Measurements from ENCODE around the gene CTSF.
"Not testable (repeated sequence)": the region's sequence is repeated elsewhere in the genome, so short reads cannot be mapped to it uniquely, and the experiment has no call there.

The CTSF gene

DNA sequence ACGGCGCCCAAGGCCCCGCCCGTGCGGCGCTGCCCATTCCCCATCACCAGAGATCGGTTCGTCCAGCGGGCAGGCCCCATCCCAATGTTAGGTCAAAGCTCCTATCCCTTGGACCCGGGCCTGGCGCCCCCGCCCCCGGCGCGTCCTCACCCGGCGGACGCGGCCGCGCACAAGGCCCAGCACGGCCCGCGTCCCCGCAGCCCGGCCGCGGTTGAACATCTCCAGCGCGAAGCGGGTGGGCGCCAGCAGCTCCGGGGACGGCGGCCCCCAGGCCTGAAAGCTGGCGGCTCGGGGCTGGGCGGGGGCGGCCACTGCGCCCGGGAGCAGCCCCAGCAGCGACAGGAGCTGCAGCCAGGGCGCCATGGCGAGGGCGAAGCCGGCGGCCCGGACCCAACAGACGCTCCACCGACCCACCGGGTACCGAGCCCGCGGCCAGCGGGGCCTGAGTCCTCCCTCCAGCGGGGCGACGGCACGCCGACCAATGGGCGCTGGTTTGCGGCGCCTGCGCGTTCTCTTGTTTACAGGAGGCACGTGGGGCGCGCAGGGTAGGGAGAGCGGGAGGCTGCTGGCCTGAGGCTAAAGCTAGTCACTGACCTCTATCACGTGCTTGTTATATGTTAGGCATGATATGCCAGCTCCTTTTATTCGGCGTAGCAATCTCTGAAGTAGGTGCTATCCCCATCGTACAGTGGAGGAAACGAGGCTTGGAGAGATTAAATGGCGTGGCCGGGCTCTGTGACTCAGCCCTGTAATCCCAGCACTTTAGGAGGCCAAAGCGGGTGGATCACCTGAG is at the start of gene CTSF:
Gene CTSF (minus strand): TSS at position 483 of the 793 bp plus-strand sequence. CDS start 120 bp downstream, at position 363.
- H3K27ac ChIP-seq = peak within 1 kb of the TSS in 14 of 21 experiments; percentile 1 to 78 (median 42)
- peak within 1 kb of the TSS; percentile 44 to 69 (median 58) for H3K4me3 ChIP-seq

- Histone ChIP-seq H3K27ac (peak overlapping the region; percentile 75 to 98 (median 92)), H3K4me3 (peak overlapping the region; percentile 70 to 96 (median 91))
Measured at GRCh38 chr11:66617155-66617834, 48.9 kb upstream of the CTSF start.

GRCh38 chr11:66616379-66617154 is 48.2 kb upstream of the CTSF start, which contains the start of gene RBM14:
TSS of gene RBM14 (plus strand) at chr11:66616630. CDS start at chr11:66616721, 91 bp downstream.
- H3K27ac ChIP-seq = peak within 1 kb of the TSS; percentile 77 to 98 (median 93)

GRCh38 chr11:66614073-66614472 is 45.7 kb upstream of the CTSF start:
- Histone ChIP-seq H3K27ac (no peak overlapping the region), H3K4me3 (no peak overlapping the region)

More at GRCh38 chr11:66616379-66617154, 48.2 kb upstream of the CTSF start, which contains the start of gene RBM14:
- peak within 1 kb of the TSS; percentile 70 to 96 (median 91) for H3K4me3 ChIP-seq

- Histone ChIP-seq H3K27ac (no peak overlapping the region), H3K4me3 (no peak overlapping the region)
Measured at GRCh38 chr11:66612458-66612857, 44.1 kb upstream of the CTSF start.

- no peak overlapping the region for H3K4me3 ChIP-seq
- H3K27ac ChIP-seq = peak overlapping the region in 1 of 21 experiments; percentile 35
Measured at GRCh38 chr11:66609721-66610617, 41.6 kb upstream of the CTSF start.

DNA sequence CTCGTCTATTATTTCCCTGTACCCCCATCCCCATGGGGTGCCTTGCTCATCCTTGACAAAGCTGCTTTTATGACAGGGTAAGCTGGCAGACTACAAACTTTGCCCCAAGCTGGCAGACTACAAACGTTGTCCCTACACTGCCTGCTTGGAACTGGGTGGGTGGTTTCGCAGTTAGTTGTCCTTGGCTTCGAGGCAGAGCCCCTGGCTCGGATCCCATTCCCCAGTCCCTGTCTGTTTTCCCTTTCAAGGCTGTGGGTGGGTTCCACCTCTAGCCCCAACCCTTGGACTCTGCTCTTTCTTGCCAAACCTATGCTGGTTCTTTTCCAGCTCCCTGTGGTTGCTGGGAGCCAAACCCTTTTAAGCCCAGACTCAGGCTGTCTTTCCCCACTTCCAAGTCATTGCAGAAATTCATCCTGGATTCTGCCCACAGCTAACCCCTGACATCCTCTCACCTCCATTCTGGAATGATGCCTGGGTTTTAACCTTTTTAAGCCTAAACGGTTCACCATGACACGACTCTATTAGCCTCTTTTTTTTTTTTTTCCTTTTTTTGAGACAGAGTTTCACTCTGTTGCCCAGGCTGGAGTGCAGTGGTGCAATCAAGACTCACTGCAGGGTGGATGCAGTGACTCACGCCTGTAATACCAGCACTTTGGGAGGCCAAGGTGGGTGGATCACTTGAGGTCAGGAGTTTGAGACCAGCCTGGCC is 38.9 kb upstream of the CTSF start:
- H3K27ac ChIP-seq = peak overlapping the region in 12 of 21 experiments; percentile 9 to 57 (median 44)
- H3K4me3 ChIP-seq = no peak overlapping the region

DNA sequence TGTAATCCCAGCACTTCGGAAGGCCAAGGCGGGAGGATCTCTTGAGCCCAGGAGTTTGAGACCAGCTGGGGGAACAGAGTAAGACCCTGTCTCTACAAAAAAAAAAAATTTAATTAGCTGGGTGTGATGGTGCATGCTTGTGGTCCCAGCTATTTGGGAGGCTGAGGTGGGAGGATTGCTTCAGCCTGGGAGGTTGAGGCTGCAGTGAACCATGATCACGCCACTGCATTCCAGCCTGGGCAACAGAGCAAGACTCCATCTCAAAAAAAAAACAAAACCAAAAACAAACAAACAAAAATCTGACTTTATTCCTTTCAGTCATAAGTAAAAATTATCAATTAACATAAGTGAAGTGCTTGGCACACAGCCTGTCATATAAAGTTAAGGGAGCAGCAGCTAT is 38.2 kb upstream of the CTSF start:
- peak overlapping the region in 10 of 21 experiments; percentile 11 to 57 (median 44) for H3K27ac ChIP-seq
- H3K4me3 ChIP-seq = not testable (repeated sequence)

- no peak overlapping the region for H3K4me3 ChIP-seq
- H3K27ac ChIP-seq = no peak overlapping the region
Measured at GRCh38 chr11:66604155-66604554, 35.7 kb upstream of the CTSF start.

DNA sequence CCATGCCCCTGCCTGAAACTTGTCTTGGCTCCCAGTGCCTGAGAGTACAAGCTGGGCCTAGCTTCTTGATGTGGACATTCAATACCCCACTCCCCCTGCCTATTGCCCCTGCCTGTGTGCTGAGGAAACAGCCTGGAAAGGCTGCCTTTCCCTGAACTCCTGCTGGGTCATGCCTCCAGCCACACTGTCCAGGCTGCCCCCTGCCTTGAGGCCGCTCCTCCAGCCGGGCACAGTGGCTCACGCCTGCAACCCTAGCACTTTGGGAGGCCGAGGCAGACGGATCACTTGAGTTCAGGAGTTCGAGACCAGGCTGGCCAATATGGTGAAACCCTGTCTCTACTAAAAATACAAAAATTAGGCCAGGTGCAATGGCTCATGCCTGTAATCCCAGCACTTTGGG is 34.7 kb upstream of the CTSF start:
- H3K27ac ChIP-seq = no peak overlapping the region
- H3K4me3 ChIP-seq = no peak overlapping the region

- H3K4me3 ChIP-seq = no peak overlapping the region
- peak overlapping the region in 1 of 21 experiments; percentile 23 for H3K27ac ChIP-seq
Measured at GRCh38 chr11:66600631-66601233, 32.3 kb upstream of the CTSF start.

- no peak overlapping the region for H3K4me3 ChIP-seq
- H3K27ac ChIP-seq = peak overlapping the region in 1 of 21 experiments; percentile 23
Measured at GRCh38 chr11:66600219-66600618, 31.8 kb upstream of the CTSF start.

DNA sequence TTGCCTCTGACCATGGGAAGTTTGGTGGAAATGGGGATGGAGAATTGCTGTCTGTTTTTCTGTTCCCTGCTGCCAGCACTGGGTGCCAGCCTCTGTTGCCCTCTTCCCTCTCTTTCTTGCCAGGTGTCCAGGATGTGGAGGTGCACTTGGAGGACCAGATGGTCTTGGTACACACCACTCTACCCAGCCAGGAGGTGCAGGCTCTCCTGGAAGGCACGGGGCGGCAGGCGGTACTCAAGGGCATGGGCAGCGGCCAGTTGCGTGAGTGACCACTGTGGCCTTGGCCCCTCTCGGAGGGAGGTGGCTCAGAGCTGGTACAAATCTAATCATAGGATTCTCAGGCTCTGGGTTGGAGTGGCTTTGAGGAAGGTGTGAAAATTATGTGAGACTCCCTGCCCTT is 30.6 kb upstream of the CTSF start:
- Histone ChIP-seq H3K4me3 (no peak overlapping the region), H3K27ac (no peak overlapping the region)

GRCh38 chr11:66595245-66595904 is 27.0 kb upstream of the CTSF start:
- no peak overlapping the region for H3K4me3 ChIP-seq
- H3K27ac ChIP-seq = peak overlapping the region in 4 of 21 experiments; percentile 11 to 47 (median 31)

GRCh38 chr11:66593650-66594049 is 25.2 kb upstream of the CTSF start:
- H3K27ac ChIP-seq = peak overlapping the region in 18 of 21 experiments; percentile 77 to 92 (median 84)

DNA sequence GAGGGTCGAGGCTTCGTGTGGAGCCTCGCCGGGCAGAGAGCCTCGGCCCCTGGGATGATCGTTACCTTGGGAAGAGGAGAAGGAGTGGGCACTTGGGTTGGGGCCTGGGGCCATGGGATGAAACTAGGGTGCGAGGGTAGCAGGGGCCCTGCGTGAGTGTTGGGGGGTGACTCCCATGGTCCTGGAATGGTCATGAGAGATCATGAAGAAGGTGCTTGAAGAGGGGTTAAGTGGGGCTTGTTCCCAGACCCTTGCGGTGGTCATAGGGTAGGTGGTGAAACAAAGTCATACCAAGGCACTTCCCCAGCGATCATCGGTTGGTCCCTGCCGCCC is 24.9 kb upstream of the CTSF start:
- peak overlapping the region; percentile 44 to 71 (median 55) for H3K4me3 ChIP-seq
- H3K27ac ChIP-seq = peak overlapping the region in 20 of 21 experiments; percentile 21 to 92 (median 83)

More at GRCh38 chr11:66593650-66594049, 25.2 kb upstream of the CTSF start:
- peak overlapping the region; percentile 44 to 71 (median 55) for H3K4me3 ChIP-seq

All from skin epidermis (tissue), 12 donors.